GM23338 (cell line): ENCODE measurements around the gene MON2. TPM values are rescaled to one million over a fixed set of nuclear protein-coding genes. Genes with fewer than 3 reads are reported as not detected.

Experiments
- ATAC-seq: fragments of 200-7000 bp; cut with Tn5 transposase; 3 replicates; pipeline ENCODE4 v1.9.1; 2020
- DNase-seq: peaks from one replicate; pipeline ENCODE4 v3.0.0-alpha.2; 2015; ENCODE audit warnings: low spot score
- H2AFZ ChIP-seq: fragments of 200-600 bp; sonication (generic); 2 replicates; pipeline ENCODE4 v1.8.0; 2016; ENCODE audit warnings: antibody characterized with exemption, mild to moderate bottlenecking, moderate library complexity
- H3F3A ChIP-seq: fragments of 200-600 bp; sonication (generic); replicated peaks from 2 replicates; pipeline ENCODE4 v1.8.0; 2017; ENCODE audit warnings: antibody characterized with exemption, mixed run types, low read depth
- H3K27ac ChIP-seq: fragments of 200-600 bp; sonication (generic); 2 replicates; pipeline ENCODE4 v1.6.1; 2016; ENCODE audit warnings: low read depth
- H3K27me3 ChIP-seq: fragments of 200-600 bp; sonication (generic); 2 replicates; pipeline ENCODE4 v1.8.0; 2016; ENCODE audit warnings: mild to moderate bottlenecking, mixed run types, moderate library complexity; ENCODE audit not compliant: insufficient read depth
- H3K36me3 ChIP-seq: fragments of 200-600 bp; sonication (generic); 2 replicates; pipeline ENCODE4 v1.8.0; 2016; ENCODE audit warnings: mild to moderate bottlenecking; ENCODE audit not compliant: insufficient read depth
- H3K4me1 ChIP-seq: fragments of 200-600 bp; sonication (generic); 2 replicates; pipeline ENCODE4 v1.8.0; 2016; ENCODE audit warnings: mild to moderate bottlenecking, moderate library complexity; ENCODE audit not compliant: insufficient read depth
- H3K4me2 ChIP-seq: fragments of 200-600 bp; sonication (generic); 2 replicates; pipeline ENCODE4 v1.7.1; 2017; ENCODE audit warnings: mixed run types
- H3K4me3 ChIP-seq: fragments of 200-600 bp; sonication (generic); 2 replicates; pipeline ENCODE4 v1.6.1; 2016; ENCODE audit warnings: mixed run types
- H3K79me2 ChIP-seq: fragments of 200-600 bp; sonication (generic); replicated peaks from 2 replicates; pipeline ENCODE4 v1.8.0; 2017; ENCODE audit warnings: mild to moderate bottlenecking; ENCODE audit not compliant: insufficient read depth
- H3K9me2 ChIP-seq: fragments of 200-600 bp; sonication (generic); 2 replicates; pipeline ENCODE4 v1.8.0; 2017; ENCODE audit not compliant: insufficient read depth
- H4K20me1 ChIP-seq: fragments of 200-600 bp; sonication (generic); replicated peaks from 2 replicates; pipeline ENCODE4 v1.8.0; 2017; ENCODE audit warnings: mild to moderate bottlenecking; ENCODE audit not compliant: insufficient read depth
- H3K27ac Mint-ChIP-seq: 2 replicates; pipeline ENCODE4 v1.8.0; 2020; ENCODE audit warnings: inconsistent platforms, mild to moderate bottlenecking, moderate library complexity, mixed read lengths
- H3K27me3 Mint-ChIP-seq: 3 replicates; pipeline ENCODE4 v1.8.0; 2022; ENCODE audit warnings: low read depth, mild to moderate bottlenecking, moderate library complexity, mixed read lengths, inconsistent platforms; ENCODE audit not compliant: insufficient read depth, poor library complexity
- H3K36me3 Mint-ChIP-seq: 3 replicates; pipeline ENCODE4 v1.8.0; 2021; ENCODE audit warnings: low read depth, mild to moderate bottlenecking, inconsistent platforms, moderate library complexity, mixed read lengths
- H3K4me1 Mint-ChIP-seq: 3 replicates; pipeline ENCODE4 v1.8.0; 2020; ENCODE audit warnings: mild to moderate bottlenecking, inconsistent platforms, mixed read lengths
- H3K4me3 Mint-ChIP-seq: 3 replicates; pipeline ENCODE4 v1.8.0; 2021; ENCODE audit warnings: moderate library complexity, mild to moderate bottlenecking, inconsistent platforms, mixed read lengths
- H3K9me3 Mint-ChIP-seq: 3 replicates; pipeline ENCODE4 v1.8.0; 2020; ENCODE audit warnings: moderate library complexity, mild to moderate bottlenecking, inconsistent platforms, mixed read lengths
- CREB1 ChIP-seq: fragments of 250-450 bp; sonication (Bioruptor Pico); IDR thresholded peaks from 2 replicates; pipeline ENCODE4 v1.5.0; 2020; ENCODE audit warnings: low read depth, mild to moderate bottlenecking, moderate library complexity
- CTCF ChIP-seq, 2 experiments: fragments of 200-600 bp in 1 of 2; sonication (generic) in 1 of 2; conservative IDR thresholded peaks; 2 replicates each; pipeline versions ENCODE4 v1.5.1 to v1.6.1; 2016 to 2017; ENCODE audit warnings: antibody characterized with exemption in 2 of 2, low read depth in 2 of 2, mild to moderate bottlenecking in 2 of 2, moderate library complexity in 1 of 2
- EZH2 ChIP-seq: fragments of 200-600 bp; sonication (generic); IDR thresholded peaks from one replicate; pipeline ENCODE4 v1.8.0; 2017; ENCODE audit warnings: antibody characterized with exemption, mild to moderate bottlenecking, low read depth; ENCODE audit not compliant: unreplicated experiment
- EZH2phosphoT487 ChIP-seq: fragments of 200-600 bp; sonication (generic); IDR thresholded peaks from one replicate; pipeline ENCODE4 v1.8.1; 2018; ENCODE audit warnings: antibody characterized with exemption; ENCODE audit not compliant: unreplicated experiment
- JUNB ChIP-seq: IDR thresholded peaks from one replicate; pipeline ENCODE4 v1.6.1; 2016; ENCODE audit warnings: antibody characterized with exemption; ENCODE audit not compliant: unreplicated experiment
- NANOG ChIP-seq: IDR thresholded peaks from 2 replicates; pipeline ENCODE4 v1.6.1; 2016; ENCODE audit warnings: antibody characterized with exemption, borderline replicate concordance
- POLR2AphosphoS5 ChIP-seq: IDR thresholded peaks from 2 replicates; pipeline ENCODE4 v1.6.1; 2016; ENCODE audit warnings: antibody characterized with exemption, low read depth
- STAT1 ChIP-seq: IDR thresholded peaks from one replicate; pipeline ENCODE4 v1.6.1; 2016; ENCODE audit warnings: antibody characterized with exemption; ENCODE audit not compliant: unreplicated experiment
- ZNF114 ChIP-seq: fragments of 250-450 bp; sonication (Bioruptor Pico); IDR thresholded peaks from 2 replicates; pipeline ENCODE4 v1.5.0; 2020; ENCODE audit warnings: mild to moderate bottlenecking, moderate library complexity
- ZNF331 ChIP-seq: fragments of 250-450 bp; sonication (Bioruptor Pico); IDR thresholded peaks from 2 replicates; pipeline ENCODE4 v1.5.0; 2020; ENCODE audit warnings: low read depth, mild to moderate bottlenecking, moderate library complexity
- polyA plus RNA-seq: library from polyadenylated mRNA; unstranded; fragments of >200 nt; fragmentation: Nextera tagmentation; extraction: Ambion mirVana; gene quantifications from 2 replicates; pipeline ENCODE4 v1.2.1, GENCODE V29; 2016
- total RNA-seq: library from RNA; depleted of rRNA; stranded (reverse); fragments of >200 nt; shearing (Covaris generic); gene quantifications from 2 replicates; pipeline ENCODE4 v1.2.3, GENCODE V29; 2014
- TF ChIP-seq, protein P1 (sequence below): IDR thresholded peaks from one replicate; pipeline ENCODE4 v1.6.1; 2018; ENCODE audit warnings: antibody characterized with exemption; ENCODE audit not compliant: unreplicated experiment
- TF ChIP-seq, protein P2 (sequence below): fragments of 250-450 bp; sonication (Bioruptor Pico); IDR thresholded peaks from 2 replicates; pipeline ENCODE4 v1.5.0; 2020; ENCODE audit warnings: mild to moderate bottlenecking, moderate library complexity
- TF ChIP-seq, protein P3 (sequence below): IDR thresholded peaks from 2 replicates; pipeline ENCODE4 v1.6.1; 2016; ENCODE audit warnings: antibody characterized with exemption

Gene MON2
- total and polyA plus RNA-seq, 2 experiments from 2014 or later = 11.0 to 27.3 TPM

DNA sequence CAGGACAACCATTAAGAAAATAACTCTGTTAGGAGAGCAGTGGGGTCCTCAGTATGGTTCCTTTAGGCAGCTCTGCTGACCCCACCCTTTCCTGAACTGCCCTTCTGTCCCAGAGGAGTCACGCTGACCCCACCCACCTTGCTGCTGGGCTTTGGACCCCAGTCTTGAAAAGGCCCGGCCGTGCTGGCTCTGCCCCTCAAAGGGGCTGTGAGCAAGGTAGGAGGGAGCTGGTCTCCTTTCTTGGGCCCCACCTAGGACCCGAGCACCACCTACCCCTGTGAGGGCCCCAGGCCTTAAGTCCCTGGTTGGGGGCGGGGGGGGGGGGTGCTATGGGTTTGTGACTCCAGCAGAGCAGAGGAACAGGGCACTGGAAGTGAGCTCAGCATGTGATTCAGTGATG, 171.1 kb downstream of the MON2 start:
- no peak for DNase-seq
- ATAC-seq = peak; percentile 37
- H2AFZ ChIP-seq = no peak overlapping the region

More for the DNA sequence above, 171.1 kb downstream of the MON2 start:
- H3K27ac ChIP-seq = no peak overlapping the region
- TF ChIP-seq CTCF (conservative IDR thresholded peaks at IDR 0.05; ENCODE audit: low read depth in 2 of 2) (no peak), STAT1 (no peak), EZH2 (no peak), POLR2AphosphoS5 (no peak), ZNF331 (no peak), NANOG (no peak), CREB1 (CRISPR knock-in tag) (no peak), JUNB (no peak), ZNF114 (CRISPR knock-in tag) (no peak), EZH2phosphoT487 (no peak)
- TF ChIP-seq, protein P1, sequence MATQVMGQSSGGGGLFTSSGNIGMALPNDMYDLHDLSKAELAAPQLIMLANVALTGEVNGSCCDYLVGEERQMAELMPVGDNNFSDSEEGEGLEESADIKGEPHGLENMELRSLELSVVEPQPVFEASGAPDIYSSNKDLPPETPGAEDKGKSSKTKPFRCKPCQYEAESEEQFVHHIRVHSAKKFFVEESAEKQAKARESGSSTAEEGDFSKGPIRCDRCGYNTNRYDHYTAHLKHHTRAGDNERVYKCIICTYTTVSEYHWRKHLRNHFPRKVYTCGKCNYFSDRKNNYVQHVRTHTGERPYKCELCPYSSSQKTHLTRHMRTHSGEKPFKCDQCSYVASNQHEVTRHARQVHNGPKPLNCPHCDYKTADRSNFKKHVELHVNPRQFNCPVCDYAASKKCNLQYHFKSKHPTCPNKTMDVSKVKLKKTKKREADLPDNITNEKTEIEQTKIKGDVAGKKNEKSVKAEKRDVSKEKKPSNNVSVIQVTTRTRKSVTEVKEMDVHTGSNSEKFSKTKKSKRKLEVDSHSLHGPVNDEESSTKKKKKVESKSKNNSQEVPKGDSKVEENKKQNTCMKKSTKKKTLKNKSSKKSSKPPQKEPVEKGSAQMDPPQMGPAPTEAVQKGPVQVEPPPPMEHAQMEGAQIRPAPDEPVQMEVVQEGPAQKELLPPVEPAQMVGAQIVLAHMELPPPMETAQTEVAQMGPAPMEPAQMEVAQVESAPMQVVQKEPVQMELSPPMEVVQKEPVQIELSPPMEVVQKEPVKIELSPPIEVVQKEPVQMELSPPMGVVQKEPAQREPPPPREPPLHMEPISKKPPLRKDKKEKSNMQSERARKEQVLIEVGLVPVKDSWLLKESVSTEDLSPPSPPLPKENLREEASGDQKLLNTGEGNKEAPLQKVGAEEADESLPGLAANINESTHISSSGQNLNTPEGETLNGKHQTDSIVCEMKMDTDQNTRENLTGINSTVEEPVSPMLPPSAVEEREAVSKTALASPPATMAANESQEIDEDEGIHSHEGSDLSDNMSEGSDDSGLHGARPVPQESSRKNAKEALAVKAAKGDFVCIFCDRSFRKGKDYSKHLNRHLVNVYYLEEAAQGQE = no peak
- TF ChIP-seq, protein P2, sequence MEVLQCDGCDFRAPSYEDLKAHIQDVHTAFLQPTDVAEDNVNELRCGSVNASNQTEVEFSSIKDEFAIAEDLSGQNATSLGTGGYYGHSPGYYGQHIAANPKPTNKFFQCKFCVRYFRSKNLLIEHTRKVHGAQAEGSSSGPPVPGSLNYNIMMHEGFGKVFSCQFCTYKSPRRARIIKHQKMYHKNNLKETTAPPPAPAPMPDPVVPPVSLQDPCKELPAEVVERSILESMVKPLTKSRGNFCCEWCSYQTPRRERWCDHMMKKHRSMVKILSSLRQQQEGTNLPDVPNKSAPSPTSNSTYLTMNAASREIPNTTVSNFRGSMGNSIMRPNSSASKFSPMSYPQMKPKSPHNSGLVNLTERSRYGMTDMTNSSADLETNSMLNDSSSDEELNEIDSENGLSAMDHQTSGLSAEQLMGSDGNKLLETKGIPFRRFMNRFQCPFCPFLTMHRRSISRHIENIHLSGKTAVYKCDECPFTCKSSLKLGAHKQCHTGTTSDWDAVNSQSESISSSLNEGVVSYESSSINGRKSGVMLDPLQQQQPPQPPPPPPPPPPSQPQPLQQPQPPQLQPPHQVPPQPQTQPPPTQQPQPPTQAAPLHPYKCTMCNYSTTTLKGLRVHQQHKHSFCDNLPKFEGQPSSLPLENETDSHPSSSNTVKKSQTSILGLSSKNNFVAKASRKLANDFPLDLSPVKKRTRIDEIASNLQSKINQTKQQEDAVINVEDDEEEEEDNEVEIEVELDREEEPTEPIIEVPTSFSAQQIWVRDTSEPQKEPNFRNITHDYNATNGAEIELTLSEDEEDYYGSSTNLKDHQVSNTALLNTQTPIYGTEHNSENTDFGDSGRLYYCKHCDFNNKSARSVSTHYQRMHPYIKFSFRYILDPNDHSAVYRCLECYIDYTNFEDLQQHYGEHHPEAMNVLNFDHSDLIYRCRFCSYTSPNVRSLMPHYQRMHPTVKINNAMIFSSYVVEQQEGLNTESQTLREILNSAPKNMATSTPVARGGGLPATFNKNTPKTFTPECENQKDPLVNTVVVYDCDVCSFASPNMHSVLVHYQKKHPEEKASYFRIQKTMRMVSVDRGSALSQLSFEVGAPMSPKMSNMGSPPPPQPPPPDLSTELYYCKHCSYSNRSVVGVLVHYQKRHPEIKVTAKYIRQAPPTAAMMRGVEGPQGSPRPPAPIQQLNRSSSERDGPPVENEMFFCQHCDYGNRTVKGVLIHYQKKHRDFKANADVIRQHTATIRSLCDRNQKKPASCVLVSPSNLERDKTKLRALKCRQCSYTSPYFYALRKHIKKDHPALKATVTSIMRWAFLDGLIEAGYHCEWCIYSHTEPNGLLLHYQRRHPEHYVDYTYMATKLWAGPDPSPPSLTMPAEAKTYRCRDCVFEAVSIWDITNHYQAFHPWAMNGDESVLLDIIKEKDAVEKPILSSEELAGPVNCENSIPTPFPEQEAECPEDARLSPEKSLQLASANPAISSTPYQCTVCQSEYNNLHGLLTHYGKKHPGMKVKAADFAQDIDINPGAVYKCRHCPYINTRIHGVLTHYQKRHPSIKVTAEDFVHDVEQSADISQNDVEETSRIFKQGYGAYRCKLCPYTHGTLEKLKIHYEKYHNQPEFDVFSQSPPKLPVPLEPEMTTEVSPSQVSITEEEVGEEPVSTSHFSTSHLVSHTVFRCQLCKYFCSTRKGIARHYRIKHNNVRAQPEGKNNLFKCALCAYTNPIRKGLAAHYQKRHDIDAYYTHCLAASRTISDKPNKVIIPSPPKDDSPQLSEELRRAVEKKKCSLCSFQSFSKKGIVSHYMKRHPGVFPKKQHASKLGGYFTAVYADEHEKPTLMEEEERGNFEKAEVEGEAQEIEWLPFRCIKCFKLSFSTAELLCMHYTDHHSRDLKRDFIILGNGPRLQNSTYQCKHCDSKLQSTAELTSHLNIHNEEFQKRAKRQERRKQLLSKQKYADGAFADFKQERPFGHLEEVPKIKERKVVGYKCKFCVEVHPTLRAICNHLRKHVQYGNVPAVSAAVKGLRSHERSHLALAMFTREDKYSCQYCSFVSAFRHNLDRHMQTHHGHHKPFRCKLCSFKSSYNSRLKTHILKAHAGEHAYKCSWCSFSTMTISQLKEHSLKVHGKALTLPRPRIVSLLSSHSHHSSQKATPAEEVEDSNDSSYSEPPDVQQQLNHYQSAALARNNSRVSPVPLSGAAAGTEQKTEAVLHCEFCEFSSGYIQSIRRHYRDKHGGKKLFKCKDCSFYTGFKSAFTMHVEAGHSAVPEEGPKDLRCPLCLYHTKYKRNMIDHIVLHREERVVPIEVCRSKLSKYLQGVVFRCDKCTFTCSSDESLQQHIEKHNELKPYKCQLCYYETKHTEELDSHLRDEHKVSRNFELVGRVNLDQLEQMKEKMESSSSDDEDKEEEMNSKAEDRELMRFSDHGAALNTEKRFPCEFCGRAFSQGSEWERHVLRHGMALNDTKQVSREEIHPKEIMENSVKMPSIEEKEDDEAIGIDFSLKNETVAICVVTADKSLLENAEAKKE = no peak
- TF ChIP-seq, protein P3, sequence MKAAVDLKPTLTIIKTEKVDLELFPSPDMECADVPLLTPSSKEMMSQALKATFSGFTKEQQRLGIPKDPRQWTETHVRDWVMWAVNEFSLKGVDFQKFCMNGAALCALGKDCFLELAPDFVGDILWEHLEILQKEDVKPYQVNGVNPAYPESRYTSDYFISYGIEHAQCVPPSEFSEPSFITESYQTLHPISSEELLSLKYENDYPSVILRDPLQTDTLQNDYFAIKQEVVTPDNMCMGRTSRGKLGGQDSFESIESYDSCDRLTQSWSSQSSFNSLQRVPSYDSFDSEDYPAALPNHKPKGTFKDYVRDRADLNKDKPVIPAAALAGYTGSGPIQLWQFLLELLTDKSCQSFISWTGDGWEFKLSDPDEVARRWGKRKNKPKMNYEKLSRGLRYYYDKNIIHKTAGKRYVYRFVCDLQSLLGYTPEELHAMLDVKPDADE = no peak
- Mint-ChIP-seq H3K36me3 (no peaks in the 10 kb centered on the region), H3K27me3 (peaks cover 21% of the 10 kb centered on the region), H3K9me3 (no peaks in the 10 kb centered on the region; the same call in 2 of the 3 replicates), H3K27ac (no peak overlapping the region), H3K4me1 (peaks cover 34% of the 10 kb centered on the region), H3K4me3 (no peak overlapping the region)
- H3K4me1 ChIP-seq = peaks cover 27% of the 10 kb centered on the region
- H3K4me3 ChIP-seq = no peak overlapping the region
- no peaks in the 10 kb centered on the region for H4K20me1 ChIP-seq
- no peaks in the 10 kb centered on the region for H3K36me3 ChIP-seq
- no peak overlapping the region for H3K4me2 ChIP-seq
- H3K27me3 ChIP-seq = peaks cover 13% of the 10 kb centered on the region; the same call in 1 of the 2 replicates
- no peaks in the 10 kb centered on the region for H3K9me2 ChIP-seq
- no peaks in the 10 kb centered on the region; the same call in 1 of the 2 replicates for H3F3A ChIP-seq
- no peaks in the 10 kb centered on the region for H3K79me2 ChIP-seq
